ENCODE results near the gene RBPMS2.

Gene RBPMS2

DNA sequence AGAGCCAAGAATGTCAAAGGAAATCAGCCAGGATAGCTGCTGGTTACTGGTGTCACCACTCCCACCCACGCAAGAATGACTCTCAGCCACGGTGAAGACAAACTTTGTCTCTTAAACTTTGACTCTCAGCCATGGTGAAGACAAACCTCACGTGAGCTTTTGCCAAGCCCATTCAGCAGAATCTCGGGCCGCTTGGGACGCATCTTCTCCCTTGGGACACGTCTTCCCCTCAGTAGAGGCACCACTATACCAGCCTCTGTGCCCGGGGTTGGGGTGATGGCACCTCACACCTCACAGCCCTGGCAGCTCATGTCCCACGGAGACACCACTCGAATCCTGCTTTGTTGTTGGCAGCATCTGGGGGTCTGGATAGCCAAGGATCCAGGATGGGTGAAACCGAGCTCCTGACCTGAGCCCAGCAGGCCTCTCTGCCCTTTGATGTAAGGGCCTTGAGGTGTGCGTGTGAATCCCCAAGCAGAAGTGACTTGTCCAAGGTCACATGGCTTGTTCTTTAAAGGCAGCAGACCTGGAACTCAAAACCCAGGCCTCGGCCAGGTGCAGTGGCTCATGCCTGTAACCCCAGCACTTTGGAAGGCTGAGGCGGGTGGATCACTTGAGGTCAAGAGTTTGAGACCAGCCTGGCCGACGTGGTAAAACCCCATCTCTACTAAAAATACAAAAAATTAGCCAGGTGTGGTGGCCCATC is 21.8 kb downstream of the RBPMS2 start:
- no peak overlapping the region for H3K27ac ChIP-seq (replicated peaks)
- H3K4me3 ChIP-seq (replicated peaks; ENCODE audit: insufficient read depth, low read length) = no peak overlapping the region
- peaks cover 7% of the 10 kb centered on the region for H3K27me3 ChIP-seq (ENCODE audit: insufficient read depth, poor library complexity, severe bottlenecking)
- no peak for TF ChIP-seq GABPA (IDR thresholded peaks at IDR 0.05; ENCODE audit: low read depth)
- no peak for TF ChIP-seq SPI1 (IDR thresholded peaks at IDR 0.05; ENCODE audit: borderline replicate concordance, low read depth)
- TF ChIP-seq, protein P1, sequence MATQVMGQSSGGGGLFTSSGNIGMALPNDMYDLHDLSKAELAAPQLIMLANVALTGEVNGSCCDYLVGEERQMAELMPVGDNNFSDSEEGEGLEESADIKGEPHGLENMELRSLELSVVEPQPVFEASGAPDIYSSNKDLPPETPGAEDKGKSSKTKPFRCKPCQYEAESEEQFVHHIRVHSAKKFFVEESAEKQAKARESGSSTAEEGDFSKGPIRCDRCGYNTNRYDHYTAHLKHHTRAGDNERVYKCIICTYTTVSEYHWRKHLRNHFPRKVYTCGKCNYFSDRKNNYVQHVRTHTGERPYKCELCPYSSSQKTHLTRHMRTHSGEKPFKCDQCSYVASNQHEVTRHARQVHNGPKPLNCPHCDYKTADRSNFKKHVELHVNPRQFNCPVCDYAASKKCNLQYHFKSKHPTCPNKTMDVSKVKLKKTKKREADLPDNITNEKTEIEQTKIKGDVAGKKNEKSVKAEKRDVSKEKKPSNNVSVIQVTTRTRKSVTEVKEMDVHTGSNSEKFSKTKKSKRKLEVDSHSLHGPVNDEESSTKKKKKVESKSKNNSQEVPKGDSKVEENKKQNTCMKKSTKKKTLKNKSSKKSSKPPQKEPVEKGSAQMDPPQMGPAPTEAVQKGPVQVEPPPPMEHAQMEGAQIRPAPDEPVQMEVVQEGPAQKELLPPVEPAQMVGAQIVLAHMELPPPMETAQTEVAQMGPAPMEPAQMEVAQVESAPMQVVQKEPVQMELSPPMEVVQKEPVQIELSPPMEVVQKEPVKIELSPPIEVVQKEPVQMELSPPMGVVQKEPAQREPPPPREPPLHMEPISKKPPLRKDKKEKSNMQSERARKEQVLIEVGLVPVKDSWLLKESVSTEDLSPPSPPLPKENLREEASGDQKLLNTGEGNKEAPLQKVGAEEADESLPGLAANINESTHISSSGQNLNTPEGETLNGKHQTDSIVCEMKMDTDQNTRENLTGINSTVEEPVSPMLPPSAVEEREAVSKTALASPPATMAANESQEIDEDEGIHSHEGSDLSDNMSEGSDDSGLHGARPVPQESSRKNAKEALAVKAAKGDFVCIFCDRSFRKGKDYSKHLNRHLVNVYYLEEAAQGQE (IDR thresholded peaks at IDR 0.05; ENCODE audit: insufficient replicate concordance, low read depth) = no peak
- TF ChIP-seq POLR2AphosphoS5 (IDR thresholded peaks at IDR 0.05; ENCODE audit: low read depth) = no peak
- TF ChIP-seq, protein P2, sequence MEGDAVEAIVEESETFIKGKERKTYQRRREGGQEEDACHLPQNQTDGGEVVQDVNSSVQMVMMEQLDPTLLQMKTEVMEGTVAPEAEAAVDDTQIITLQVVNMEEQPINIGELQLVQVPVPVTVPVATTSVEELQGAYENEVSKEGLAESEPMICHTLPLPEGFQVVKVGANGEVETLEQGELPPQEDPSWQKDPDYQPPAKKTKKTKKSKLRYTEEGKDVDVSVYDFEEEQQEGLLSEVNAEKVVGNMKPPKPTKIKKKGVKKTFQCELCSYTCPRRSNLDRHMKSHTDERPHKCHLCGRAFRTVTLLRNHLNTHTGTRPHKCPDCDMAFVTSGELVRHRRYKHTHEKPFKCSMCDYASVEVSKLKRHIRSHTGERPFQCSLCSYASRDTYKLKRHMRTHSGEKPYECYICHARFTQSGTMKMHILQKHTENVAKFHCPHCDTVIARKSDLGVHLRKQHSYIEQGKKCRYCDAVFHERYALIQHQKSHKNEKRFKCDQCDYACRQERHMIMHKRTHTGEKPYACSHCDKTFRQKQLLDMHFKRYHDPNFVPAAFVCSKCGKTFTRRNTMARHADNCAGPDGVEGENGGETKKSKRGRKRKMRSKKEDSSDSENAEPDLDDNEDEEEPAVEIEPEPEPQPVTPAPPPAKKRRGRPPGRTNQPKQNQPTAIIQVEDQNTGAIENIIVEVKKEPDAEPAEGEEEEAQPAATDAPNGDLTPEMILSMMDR (IDR thresholded peaks at IDR 0.05; ENCODE audit: insufficient read depth, low read length) = no peak
- DNase-seq (ENCODE audit: low read depth in 1 of 2, low spot score in 1 of 2) = no peak

DNA sequence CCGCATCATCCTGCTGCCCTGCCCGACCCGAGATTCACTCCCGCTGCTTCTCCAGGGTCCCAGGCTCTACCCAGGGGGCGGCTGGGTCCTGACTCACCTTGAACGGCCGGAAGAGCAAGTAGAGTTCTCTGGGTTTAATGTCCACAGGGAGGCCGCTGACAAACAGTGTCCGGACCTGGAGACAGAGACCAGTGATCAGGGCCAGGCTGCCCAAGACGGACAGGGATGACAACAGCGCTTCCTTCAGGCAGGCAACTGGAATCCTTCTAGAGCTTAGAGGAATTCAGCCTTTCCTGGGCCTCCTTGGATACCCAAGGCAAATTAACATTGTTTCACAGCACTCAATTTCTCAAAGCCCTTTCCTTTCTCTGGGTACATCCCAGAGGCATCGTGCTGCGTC is 23.9 kb downstream of the RBPMS2 start:
- Histone ChIP-seq H3K27ac (replicated peaks) (no peak overlapping the region), H3K4me3 (replicated peaks; ENCODE audit: insufficient read depth, low read length) (no peak overlapping the region), H3K27me3 (ENCODE audit: insufficient read depth, poor library complexity, severe bottlenecking) (peaks cover 25% of the 10 kb centered on the region)
- TF ChIP-seq POLR2AphosphoS5 (IDR thresholded peaks at IDR 0.05; ENCODE audit: low read depth) = no peak
- TF ChIP-seq SPI1 (IDR thresholded peaks at IDR 0.05; ENCODE audit: borderline replicate concordance, low read depth) = no peak
- TF ChIP-seq GABPA (IDR thresholded peaks at IDR 0.05; ENCODE audit: low read depth) = no peak
- TF ChIP-seq, protein P1 (IDR thresholded peaks at IDR 0.05; ENCODE audit: insufficient replicate concordance, low read depth) = no peak
- TF ChIP-seq, protein P2 (IDR thresholded peaks at IDR 0.05; ENCODE audit: insufficient read depth, low read length) = no peak
- no peak for DNase-seq (ENCODE audit: low read depth in 1 of 2, low spot score in 1 of 2)

DNA sequence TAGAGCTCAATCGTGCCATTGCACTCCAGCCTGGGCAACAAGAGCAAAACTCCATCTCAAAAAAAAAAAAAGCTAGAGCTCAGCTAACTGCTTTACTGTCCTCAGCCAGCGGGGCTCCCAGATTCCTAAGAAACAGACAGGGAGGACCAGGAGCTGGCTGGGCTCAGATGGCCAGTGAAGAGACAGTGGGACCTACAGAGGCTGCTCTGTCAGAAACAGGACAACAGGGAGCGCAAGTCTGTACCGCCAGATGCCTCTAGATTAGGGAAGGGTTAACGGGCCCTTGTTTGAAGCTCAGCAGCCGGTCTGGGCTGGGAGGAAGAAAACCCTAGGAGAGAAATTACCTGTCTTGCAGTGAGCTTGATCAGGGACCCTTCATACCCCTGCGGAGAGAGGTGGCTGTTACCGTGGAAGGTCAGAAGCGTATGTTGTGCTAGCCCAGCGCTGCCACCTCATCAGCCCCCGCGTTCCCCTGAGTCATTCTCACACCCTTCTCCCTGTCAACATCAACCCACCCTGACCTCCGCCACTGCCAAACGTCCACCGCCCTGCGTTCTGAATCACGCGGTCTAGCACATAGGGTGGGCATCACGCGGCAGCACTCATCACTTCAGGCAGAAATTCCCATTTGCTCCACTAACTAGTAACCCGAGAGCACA is 25.3 kb downstream of the RBPMS2 start:
- no peak for DNase-seq (ENCODE audit: low read depth in 1 of 2, low spot score in 1 of 2)
- peaks cover 22% of the 10 kb centered on the region for H3K27me3 ChIP-seq (ENCODE audit: insufficient read depth, poor library complexity, severe bottlenecking)
- no peak overlapping the region for H3K27ac ChIP-seq (replicated peaks)
- TF ChIP-seq SPI1 (IDR thresholded peaks at IDR 0.05; ENCODE audit: borderline replicate concordance, low read depth) (no peak), GABPA (IDR thresholded peaks at IDR 0.05; ENCODE audit: low read depth) (no peak)
- H3K4me3 ChIP-seq (replicated peaks; ENCODE audit: insufficient read depth, low read length) = no peak overlapping the region

DNA sequence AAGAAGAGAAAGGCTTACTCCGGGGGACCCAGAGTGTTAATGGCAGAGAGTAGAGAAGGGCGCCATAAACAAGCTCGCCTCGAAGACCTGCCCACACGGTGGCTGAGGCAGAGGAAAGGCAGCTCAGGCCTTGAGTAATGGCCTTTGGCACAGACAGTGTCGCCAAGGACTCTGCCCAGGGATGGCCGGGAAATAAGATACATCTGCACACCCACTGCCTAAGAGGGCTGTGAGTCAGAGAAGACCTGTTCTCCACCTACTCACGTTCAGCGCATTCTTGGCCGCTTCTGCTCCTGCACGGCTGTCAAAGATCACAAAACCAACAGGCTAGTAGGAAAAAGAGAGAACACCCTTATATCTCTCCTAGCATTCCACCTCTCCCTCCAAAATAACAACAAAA is 26.2 kb downstream of the RBPMS2 start:
- Histone ChIP-seq H3K27me3 (ENCODE audit: insufficient read depth, poor library complexity, severe bottlenecking) (peaks cover 22% of the 10 kb centered on the region), H3K27ac (replicated peaks) (no peak overlapping the region), H3K4me3 (replicated peaks; ENCODE audit: insufficient read depth, low read length) (no peak overlapping the region)
- TF ChIP-seq, protein P1 (IDR thresholded peaks at IDR 0.05; ENCODE audit: insufficient replicate concordance, low read depth) = no peak
- no peak for TF ChIP-seq SPI1 (IDR thresholded peaks at IDR 0.05; ENCODE audit: borderline replicate concordance, low read depth)
- no peak for TF ChIP-seq GABPA (IDR thresholded peaks at IDR 0.05; ENCODE audit: low read depth)
- TF ChIP-seq, protein P2 (IDR thresholded peaks at IDR 0.05; ENCODE audit: insufficient read depth, low read length) = no peak
- no peak for TF ChIP-seq POLR2AphosphoS5 (IDR thresholded peaks at IDR 0.05; ENCODE audit: low read depth)
- no peak for DNase-seq (ENCODE audit: low read depth in 1 of 2, low spot score in 1 of 2)

Data from HL-60 (cell line).